Osteocyte (in vitro differentiated cells): ENCODE measurements around the gene CHTF18. TPM values are rescaled to one million over a fixed set of nuclear protein-coding genes. Genes with fewer than 3 reads are reported as not detected.
"Not testable (repeated sequence)": the region's sequence is repeated elsewhere in the genome, so short reads cannot be mapped to it uniquely, and the experiment has no call there.

Source experiments
- DNase-seq: peaks from one replicate; pipeline ENCODE4 v3.0.0; 2021; ENCODE audit warnings: mixed read lengths; ENCODE audit not compliant: unreplicated experiment; ENCODE audit errors: extremely low spot score
- H3K27ac Mint-ChIP-seq: one replicate; pipeline ENCODE4 v1.8.0; 2021; ENCODE audit warnings: mild to moderate bottlenecking, mixed read lengths; ENCODE audit not compliant: unreplicated experiment
- H3K27me3 Mint-ChIP-seq: one replicate; pipeline ENCODE4 v1.8.0; 2021; ENCODE audit warnings: mixed read lengths; ENCODE audit not compliant: unreplicated experiment
- H3K36me3 Mint-ChIP-seq: one replicate; pipeline ENCODE4 v1.8.0; 2021; ENCODE audit warnings: mixed read lengths; ENCODE audit not compliant: unreplicated experiment
- H3K4me1 Mint-ChIP-seq: one replicate; pipeline ENCODE4 v1.8.0; 2021; ENCODE audit warnings: mixed read lengths; ENCODE audit not compliant: unreplicated experiment
- H3K4me3 Mint-ChIP-seq: one replicate; pipeline ENCODE4 v1.8.0; 2021; ENCODE audit warnings: mild to moderate bottlenecking, moderate library complexity, mixed read lengths; ENCODE audit not compliant: unreplicated experiment
- H3K9me3 Mint-ChIP-seq: one replicate; pipeline ENCODE4 v1.8.0; 2021; ENCODE audit warnings: mixed read lengths; ENCODE audit not compliant: unreplicated experiment
- total RNA-seq: library from RNA; stranded (reverse); gene quantifications from 2 replicates; pipeline ENCODE4 v1.2.1, GENCODE V29; 2021
- TF ChIP-seq, protein P1 (sequence below): fragments of 200-600 bp; sonication (generic); IDR thresholded peaks from 2 replicates; pipeline ENCODE4 v1.5.0; 2021; ENCODE audit warnings: antibody characterized with exemption, mild to moderate bottlenecking, moderate library complexity

CHTF18 gene
- total RNA-seq, 1 donor from 2014 or later: 25.4 TPM

- H3K36me3 Mint-ChIP-seq: no peaks in the 10 kb centered on the region
- H3K9me3 Mint-ChIP-seq: no peaks in the 10 kb centered on the region
- no peak overlapping the region for H3K27ac Mint-ChIP-seq
- H3K27me3 Mint-ChIP-seq: peaks cover 8% of the 10 kb centered on the region
- peaks cover 2% of the 10 kb centered on the region for H3K4me1 Mint-ChIP-seq
- TF ChIP-seq, protein P1, sequence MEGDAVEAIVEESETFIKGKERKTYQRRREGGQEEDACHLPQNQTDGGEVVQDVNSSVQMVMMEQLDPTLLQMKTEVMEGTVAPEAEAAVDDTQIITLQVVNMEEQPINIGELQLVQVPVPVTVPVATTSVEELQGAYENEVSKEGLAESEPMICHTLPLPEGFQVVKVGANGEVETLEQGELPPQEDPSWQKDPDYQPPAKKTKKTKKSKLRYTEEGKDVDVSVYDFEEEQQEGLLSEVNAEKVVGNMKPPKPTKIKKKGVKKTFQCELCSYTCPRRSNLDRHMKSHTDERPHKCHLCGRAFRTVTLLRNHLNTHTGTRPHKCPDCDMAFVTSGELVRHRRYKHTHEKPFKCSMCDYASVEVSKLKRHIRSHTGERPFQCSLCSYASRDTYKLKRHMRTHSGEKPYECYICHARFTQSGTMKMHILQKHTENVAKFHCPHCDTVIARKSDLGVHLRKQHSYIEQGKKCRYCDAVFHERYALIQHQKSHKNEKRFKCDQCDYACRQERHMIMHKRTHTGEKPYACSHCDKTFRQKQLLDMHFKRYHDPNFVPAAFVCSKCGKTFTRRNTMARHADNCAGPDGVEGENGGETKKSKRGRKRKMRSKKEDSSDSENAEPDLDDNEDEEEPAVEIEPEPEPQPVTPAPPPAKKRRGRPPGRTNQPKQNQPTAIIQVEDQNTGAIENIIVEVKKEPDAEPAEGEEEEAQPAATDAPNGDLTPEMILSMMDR: no peak
- DNase-seq: no peak
- no peak overlapping the region for H3K4me3 Mint-ChIP-seq
Observed at GRCh38 chr16:747978-748746, 40.3 kb upstream of the CHTF18 start.

DNA sequence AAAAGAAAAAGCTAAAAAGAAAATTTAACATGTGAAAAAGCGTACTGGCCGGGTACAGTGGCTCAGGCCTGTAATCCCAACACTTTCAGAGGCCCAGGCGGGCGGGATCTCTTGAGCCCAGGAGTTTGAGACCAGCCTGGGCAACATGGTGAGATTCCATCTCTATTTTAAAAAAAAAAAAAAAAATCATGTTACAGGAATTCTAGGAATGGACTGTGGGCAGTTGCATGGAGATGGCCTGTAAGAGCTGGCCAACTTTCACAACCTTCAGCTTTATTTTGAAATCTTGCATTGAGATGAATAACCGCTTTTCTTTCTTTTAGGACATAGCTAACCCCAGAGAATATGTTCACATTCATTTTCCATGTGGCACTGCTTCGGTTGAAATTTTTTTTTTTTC, 39.4 kb upstream of the CHTF18 start:
- Mint-ChIP-seq H3K36me3 (no peaks in the 10 kb centered on the region), H3K27me3 (peaks cover 8% of the 10 kb centered on the region), H3K4me3 (no peak overlapping the region), H3K27ac (no peak overlapping the region), H3K9me3 (no peaks in the 10 kb centered on the region), H3K4me1 (peaks cover 2% of the 10 kb centered on the region)
- DNase-seq: no peak
- TF ChIP-seq, protein P1: no peak

DNA sequence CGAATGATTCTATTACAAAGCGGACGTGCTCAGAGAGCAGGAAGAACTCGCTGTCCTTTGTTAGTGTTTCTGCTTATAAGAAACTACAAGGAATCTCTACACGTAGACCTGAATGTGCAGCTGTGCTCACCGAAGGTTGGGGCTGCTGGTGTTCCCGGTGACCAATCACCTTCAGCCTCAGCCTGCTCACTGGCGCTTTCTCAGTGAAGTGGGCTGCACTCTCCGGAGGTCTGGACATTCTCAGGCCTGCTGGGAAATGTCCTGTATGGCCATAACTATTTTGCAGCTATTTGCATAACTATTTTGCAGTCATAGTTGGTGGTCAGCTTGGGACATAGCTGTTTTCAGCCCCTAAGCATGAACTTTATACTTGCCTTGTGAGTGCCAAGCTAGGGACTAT, 37.9 kb upstream of the CHTF18 start:
- no peak for DNase-seq
- Mint-ChIP-seq H3K9me3 (no peaks in the 10 kb centered on the region), H3K36me3 (no peaks in the 10 kb centered on the region), H3K27me3 (peaks cover 8% of the 10 kb centered on the region), H3K4me3 (no peak overlapping the region), H3K27ac (no peak overlapping the region), H3K4me1 (peaks cover 2% of the 10 kb centered on the region)
- TF ChIP-seq, protein P1: no peak

DNA sequence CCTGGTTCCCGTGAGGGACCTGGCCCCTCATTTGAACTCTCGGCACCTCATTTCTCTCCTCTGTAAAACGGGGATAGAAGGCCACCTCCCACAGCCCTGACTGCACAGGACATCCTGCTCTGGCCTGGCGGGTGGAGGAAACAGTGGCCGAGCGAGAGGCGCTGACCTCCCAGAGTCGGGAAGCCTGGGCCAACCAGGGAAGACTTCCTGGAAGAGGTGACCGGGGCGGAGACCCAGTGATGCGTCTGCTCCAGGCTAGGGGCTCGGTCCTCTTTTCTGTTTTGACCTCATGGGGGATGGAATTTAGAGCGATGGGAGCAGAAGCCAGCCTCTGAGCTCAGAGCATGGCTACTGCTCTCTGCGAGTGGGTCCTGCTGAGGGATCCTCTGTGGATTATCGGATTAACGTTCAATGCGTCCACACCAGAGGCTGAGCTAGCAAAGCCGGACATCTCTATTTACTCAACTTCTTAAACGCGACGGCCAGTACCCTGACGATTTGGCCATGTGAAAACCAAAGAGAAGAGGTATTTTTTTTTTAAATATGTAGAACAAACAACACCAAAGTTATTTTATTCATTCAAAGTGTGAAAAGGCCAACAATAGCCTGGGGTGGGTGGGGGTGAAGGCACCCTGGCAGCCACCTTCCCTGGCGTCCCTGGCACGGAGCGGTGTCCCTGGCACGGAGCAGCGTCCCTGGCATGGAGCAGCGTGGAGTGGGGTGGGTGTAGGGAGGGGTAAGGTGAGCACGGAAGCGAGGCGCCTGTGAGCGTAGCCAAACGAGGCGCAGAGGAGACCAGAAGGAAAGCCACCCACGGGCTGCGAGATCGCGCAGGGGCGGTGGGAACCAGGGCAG, 37.0 kb upstream of the CHTF18 start:
- H3K4me3 Mint-ChIP-seq: no peak overlapping the region

GRCh38 chr16:752007-752312, 36.5 kb upstream of the CHTF18 start:
- peaks cover 8% of the 10 kb centered on the region for H3K27me3 Mint-ChIP-seq
- DNase-seq: no peak
- H3K9me3 Mint-ChIP-seq: peaks cover 4% of the 10 kb centered on the region
- H3K4me3 Mint-ChIP-seq: no peak overlapping the region
- H3K36me3 Mint-ChIP-seq: no peaks in the 10 kb centered on the region
- H3K27ac Mint-ChIP-seq: no peak overlapping the region
- H3K4me1 Mint-ChIP-seq: peaks cover 2% of the 10 kb centered on the region
- TF ChIP-seq, protein P1: no peak

More for the DNA sequence above, 37.0 kb upstream of the CHTF18 start:
- H3K27me3 Mint-ChIP-seq: peaks cover 8% of the 10 kb centered on the region
- no peak overlapping the region for H3K27ac Mint-ChIP-seq
- H3K36me3 Mint-ChIP-seq: no peaks in the 10 kb centered on the region
- H3K9me3 Mint-ChIP-seq: peaks cover 1% of the 10 kb centered on the region
- peaks cover 2% of the 10 kb centered on the region for H3K4me1 Mint-ChIP-seq
- DNase-seq: no peak
- TF ChIP-seq, protein P1: no peak

DNA sequence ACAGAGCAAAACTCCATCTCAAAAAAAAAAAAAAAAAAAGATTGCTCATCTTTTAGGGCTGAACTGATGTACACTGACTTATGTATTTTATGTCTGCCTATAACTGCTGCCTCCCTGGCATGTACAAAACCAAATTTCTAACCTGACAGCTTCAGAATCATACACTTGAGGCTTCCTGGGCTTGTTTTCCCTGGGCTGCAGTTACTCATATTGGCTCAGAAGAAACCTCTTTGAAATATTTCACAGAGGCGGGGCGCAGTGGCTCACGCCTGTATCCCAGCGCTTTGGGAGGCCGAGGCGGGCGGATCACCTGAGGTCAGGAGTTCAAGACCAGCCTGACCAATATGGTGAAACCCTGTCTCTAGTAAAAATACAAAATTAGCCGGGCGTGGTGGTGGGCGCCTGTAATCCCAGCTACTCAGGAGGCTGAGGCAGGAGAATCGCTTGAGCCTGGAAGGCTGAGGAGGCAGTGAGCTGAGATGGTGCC, 34.3 kb upstream of the CHTF18 start:
- not testable (repeated sequence) for H3K27me3 Mint-ChIP-seq, DNase-seq, H3K36me3 Mint-ChIP-seq, H3K27ac Mint-ChIP-seq, H3K9me3 Mint-ChIP-seq, H3K4me1 Mint-ChIP-seq, H3K4me3 Mint-ChIP-seq
